Stimulated activated CD8-positive, alpha-beta memory T cell treated with anti-CD3 and anti-CD28 coated beads, Interleukin-15, amount 100 ng/mL, for 4 hours (primary cell): ENCODE data around the gene NEAT1.

Experiments
- DNase-seq, 2 donors: peaks; one replicate each; pipeline ENCODE4 v3.0.0-alpha.2; 2020; ENCODE audit warnings: low read depth in 2 of 2

Gene NEAT1

DNA sequence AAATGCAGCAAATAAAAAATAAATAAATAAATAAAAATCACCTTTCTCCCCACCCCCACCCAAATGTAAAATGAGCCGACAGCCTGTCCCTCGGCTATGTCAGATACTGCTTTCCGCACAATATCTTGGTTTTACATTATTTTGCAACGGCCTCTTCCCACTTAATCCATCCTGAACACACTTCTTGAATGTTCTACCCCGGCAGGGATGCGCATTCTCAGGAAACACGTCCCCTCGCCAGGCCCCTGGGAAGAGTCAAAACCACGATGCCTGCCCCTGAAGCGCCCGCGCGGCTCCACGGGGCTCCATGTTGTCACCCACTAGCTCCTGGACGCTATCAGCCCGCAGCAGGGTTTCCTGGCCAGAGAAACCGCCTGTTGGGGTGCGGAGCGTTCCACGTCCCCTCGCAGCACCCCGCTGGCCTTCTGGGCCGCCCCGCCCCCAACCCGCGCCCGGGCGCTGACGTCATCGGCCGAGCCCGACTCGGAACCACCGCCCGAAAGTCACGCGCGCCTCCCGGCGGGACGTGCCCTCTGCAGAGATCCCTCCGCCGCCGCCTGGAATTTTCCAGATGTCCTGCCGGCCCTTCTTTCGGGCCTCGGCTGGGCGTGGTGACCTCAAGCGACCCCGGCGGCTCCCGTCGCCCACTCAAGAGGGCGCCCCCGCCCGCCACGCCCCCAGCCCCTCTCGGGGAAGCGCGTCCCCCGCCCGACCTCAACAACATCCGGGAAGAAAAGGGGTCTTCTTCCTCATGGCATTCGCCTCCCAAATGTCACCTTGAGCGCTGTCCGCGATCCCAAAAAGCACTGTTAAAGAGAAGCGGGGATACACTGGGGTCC lies 585 bp upstream of the NEAT1 start:
- peak; percentile 84 to 87 for DNase-seq

DNA sequence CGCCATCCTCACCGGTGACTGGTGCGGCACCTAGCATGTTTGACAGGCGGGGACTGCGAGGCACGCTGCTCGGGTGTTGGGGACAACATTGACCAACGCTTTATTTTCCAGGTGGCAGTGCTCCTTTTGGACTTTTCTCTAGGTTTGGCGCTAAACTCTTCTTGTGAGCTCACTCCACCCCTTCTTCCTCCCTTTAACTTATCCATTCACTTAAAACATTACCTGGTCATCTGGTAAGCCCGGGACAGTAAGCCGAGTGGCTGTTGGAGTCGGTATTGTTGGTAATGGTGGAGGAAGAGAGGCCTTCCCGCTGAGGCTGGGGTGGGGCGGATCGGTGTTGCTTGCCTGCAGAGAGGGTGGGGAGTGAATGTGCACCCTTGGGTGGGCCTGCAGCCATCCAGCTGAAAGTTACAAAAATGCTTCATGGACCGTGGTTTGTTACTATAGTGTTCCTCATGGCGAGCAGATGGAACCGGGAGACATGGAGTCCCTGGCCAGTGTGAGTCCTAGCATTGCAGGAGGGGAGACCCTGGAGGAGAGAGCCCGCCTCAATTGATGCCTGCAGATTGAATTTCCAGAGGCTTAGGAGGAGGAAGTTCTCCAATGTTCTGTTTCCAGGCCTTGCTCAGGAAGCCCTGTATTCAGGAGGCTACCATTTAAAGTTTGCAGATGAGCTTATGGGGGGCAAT lies 1.1 kb downstream of the NEAT1 start:
- DNase-seq: no peak

DNA sequence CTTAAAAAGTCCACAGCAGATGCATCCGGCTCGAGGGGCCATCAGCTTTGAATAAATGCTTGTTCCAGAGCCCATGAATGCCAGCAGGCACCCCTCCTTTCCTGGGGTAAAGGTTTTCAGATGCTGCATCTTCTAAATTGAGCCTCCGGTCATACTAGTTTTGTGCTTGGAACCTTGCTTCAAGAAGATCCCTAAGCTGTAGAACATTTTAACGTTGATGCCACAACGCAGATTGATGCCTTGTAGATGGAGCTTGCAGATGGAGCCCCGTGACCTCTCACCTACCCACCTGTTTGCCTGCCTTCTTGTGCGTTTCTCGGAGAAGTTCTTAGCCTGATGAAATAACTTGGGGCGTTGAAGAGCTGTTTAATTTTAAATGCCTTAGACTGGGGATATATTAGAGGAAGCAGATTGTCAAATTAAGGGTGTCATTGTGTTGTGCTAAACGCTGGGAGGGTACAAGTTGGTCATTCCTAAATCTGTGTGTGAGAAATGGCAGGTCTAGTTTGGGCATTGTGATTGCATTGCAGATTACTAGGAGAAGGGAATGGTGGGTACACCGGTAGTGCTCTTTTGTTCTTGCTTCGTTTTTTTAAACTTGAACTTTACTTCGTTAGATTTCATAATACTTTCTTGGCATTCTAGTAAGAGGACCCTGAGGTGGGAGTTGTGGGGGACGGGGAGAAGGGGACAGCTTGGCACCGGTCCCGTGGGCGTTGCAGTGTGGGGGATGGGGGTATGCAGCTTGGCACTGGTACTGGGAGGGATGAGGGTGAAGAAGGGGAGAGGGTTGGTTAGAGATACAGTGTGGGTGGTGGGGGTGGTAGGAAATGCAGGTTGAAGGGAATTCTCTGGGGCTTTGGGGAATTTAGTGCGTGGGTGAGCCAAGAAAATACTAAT lies 1.9 kb downstream of the NEAT1 start:
- DNase-seq: no peak

DNA sequence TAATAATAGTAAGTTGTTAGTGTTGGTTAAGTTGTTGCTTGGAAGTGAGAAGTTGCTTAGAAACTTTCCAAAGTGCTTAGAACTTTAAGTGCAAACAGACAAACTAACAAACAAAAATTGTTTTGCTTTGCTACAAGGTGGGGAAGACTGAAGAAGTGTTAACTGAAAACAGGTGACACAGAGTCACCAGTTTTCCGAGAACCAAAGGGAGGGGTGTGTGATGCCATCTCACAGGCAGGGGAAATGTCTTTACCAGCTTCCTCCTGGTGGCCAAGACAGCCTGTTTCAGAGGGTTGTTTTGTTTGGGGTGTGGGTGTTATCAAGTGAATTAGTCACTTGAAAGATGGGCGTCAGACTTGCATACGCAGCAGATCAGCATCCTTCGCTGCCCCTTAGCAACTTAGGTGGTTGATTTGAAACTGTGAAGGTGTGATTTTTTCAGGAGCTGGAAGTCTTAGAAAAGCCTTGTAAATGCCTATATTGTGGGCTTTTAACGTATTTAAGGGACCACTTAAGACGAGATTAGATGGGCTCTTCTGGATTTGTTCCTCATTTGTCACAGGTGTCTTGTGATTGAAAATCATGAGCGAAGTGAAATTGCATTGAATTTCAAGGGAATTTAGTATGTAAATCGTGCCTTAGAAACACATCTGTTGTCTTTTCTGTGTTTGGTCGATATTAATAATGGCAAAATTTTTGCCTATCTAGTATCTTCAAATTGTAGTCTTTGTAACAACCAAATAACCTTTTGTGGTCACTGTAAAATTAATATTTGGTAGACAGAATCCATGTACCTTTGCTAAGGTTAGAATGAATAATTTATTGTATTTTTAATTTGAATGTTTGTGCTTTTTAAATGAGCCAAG lies 2.7 kb downstream of the NEAT1 start:
- peak; percentile 58 to 87 for DNase-seq

DNA sequence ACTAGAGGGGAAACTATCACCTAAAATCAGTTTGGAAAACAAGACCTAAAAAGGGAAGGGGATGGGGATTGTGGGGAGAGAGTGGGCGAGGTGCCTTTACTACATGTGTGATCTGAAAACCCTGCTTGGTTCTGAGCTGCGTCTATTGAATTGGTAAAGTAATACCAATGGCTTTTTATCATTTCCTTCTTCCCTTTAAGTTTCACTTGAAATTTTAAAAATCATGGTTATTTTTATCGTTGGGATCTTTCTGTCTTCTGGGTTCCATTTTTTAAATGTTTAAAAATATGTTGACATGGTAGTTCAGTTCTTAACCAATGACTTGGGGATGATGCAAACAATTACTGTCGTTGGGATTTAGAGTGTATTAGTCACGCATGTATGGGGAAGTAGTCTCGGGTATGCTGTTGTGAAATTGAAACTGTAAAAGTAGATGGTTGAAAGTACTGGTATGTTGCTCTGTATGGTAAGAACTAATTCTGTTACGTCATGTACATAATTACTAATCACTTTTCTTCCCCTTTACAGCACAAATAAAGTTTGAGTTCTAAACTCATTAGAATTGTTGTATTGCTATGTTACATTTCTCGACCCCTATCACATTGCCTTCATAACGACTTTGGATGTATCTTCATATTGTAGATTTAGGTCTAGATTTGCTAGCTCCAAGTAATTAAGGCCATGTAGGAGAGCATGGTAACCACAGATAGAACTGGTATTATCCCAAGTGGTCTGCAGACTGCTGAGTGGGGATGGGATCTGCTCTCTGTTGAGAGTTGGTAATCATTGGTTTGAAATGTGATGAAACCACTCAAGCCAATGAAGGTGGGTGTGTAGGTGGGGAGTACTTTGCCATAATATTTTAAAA lies 3.6 kb downstream of the NEAT1 start:
- no peak for DNase-seq

DNA sequence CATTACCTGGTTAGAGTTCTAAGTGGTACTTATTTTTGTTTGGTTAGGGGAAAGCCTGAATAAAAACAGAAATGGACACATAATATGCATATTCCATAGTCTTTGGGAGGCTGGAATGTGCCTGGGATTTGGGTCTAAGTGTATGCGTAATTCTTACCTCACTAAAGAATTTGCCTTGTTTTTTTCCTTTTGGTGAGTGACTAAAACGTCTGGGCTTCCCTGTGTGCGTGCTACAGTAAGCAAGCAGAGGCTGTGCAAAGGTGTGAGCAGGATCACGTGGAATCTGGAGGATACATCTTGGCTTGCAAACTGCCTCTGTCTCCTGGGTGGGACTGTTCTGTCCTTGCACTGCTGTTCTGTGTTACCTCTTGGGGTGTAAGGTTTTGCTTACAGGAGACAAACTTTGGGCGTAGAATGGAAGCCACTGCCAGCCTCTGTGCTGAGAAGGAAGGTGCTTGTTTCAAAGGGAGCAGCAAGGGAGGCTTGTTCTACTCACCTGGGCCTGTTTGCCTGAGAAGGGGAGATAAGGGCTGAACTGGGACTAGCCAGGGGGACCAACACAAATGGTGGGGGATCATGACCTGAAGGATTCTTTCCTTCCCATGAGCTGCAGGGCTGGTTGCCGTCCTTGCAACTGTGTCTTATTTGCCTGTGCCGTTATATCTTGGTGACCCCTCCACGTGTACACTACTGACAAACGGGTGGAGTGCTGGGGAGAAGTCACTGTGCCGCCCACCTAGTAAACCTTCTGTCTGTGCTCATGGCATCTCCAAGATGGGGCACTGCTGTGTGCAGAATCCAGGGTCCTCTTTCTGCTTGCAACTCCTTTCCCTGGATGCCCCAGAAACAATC lies 4.5 kb downstream of the NEAT1 start:
- DNase-seq: no peak

DNA sequence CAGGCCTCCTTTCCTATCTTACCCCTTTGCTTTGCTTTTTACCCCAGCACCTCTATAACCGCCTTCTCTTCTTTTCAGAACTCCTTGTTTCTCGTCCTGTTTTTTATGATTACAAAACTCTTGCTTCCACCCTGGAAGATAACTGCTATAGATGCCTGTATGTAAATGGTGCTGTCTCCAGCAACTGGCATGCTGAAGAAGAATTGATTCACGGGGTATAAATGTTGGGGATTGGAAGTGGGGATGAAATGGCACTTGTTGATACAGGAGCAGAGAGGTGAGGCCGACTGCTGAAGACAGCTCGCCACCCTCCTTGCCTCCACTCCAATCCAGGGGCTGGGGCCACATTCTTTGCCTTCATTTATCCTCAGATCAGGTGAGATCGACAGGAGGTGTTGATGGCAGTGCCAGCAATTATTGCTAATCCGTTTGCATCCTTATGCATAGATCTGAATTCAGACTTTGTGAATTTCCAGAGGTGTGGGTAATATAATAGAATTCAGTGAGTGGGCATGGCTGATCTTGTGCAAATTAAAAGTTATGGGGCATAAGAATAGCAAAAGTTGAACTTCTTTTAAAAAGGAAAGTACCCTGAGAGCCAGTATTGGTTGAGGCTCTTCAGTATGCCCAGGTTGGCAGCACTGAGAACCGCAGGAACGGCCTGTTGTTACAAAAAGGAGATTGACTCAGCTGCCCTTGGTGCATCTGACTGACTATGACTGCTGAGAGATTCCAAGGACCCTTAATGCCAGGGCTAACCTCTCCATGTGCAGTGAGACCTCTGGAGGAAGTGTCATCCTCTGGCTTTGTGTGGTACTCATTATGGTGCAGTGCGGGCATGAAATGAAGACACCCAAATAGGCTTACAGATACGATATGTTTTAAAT lies 5.3 kb downstream of the NEAT1 start:
- no peak for DNase-seq

DNA sequence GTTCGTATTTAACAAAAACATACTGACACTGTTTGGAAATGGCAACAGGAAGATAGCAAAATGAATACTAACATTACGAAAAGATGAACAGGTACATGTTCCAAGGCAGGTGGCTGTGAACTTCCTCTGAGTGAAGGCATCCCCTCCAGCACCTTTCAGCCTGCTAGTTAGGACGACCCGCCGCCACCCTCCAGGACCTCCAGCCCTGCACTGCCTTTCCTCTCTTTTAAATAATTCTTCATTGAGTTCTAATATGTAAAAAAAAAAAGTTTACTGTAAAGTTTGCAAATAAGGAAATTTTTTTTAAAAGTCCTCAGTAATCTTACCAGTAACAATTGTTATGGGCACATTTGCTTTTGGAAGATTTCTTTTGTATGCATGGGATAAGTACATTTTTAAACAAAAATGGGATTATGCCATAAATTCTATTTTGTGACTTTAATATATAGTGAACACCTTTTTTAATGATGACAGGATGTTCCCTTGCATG lies 6.0 kb downstream of the NEAT1 start:
- DNase-seq: no peak

DNA sequence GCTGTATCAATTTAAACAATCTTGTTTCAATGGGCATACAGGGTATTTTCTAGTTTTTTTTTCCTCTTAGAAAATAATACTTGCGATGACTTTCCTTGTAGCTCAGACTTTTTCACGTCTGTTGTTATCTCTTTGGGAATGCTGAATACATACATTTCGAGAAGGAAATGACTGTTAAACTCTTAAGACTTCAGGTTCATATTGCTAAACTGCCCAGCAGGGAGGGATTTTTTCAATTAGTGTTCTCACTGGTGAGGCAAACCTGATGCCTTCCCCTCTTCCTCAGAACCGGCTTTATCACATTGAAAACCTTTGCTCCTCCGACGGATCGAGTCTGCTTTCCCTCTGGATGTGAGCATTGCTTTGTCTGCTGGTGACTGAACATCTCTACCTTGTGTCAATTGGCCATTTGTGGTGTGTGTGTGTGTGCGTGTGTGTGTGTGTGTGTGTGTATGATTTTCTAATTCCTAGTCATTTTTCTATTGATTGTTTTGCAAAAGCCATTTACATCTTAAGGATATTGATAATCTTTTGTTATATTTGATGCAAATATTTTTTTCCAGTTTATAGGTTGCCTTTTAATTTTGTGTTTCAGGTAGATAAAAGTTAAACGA lies 6.6 kb downstream of the NEAT1 start:
- no peak for DNase-seq

DNA sequence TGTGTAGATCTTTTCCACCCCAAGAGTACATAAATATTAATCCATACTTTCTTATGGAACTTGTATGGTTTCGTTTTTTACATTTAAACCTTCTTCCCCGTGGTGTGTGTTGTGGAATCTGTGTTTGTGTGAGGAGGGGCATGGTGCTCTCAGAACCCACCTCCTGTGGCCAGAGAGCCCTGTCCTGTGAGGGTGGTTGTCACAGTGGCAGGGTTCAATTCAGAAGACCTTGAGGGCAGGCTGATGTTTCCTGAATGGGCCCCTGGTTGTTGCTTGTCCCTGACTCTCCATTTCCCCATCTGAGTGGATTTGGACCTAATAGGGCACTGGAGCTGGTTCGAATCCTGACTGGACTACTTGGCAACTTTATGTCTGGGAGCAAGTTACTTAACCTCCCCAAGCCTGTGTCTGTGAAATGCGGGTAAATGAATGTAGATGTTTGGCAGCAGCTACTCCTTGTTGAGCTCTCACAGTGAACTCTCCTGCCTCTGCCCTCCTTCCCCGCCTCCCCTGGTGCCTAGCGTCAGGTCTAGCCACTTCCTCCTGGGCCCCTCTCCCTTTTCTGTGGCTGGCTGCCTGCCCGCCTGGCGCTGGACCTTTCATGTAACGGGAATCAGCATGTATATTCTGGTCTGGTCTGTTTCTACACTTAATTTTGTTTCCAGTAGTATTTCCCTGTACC lies 7.3 kb downstream of the NEAT1 start:
- DNase-seq: no peak

DNA sequence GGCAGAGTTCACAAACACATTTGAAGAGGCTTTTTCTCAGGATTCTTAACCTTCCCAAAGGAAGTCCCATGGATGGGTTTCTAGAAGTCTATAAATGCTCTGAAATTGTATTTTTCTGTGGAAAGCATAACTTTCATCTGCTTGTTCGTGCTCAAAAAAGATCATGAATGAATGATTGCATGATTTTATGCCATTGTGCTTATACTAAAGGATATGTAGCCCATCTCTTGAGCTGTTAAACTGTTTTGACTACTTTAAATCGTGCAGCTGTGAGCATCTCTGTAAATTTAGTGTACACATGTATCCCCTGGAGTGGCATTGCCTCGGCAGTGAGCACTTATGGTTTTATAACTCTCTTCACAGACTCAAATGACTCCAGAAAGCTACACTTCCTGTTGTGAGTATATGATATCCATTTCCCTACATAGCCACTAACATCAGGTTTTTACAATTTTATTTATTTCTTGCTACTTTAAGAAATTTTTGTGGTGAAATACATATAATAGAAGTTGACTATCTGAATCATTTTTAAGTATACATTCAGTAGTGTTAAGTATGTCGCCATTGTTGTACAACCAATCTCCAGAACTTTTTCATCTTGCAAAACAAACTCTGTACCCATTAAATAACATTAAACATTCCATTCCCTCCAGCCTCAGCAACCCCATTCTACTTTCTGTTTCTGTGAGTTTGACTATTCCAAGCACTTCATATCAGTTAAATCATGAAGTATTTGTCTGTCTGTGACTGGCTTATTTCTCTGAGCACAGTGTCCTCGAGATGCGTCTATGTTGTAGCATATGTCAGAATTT lies 8.0 kb downstream of the NEAT1 start:
- DNase-seq: no peak

DNA sequence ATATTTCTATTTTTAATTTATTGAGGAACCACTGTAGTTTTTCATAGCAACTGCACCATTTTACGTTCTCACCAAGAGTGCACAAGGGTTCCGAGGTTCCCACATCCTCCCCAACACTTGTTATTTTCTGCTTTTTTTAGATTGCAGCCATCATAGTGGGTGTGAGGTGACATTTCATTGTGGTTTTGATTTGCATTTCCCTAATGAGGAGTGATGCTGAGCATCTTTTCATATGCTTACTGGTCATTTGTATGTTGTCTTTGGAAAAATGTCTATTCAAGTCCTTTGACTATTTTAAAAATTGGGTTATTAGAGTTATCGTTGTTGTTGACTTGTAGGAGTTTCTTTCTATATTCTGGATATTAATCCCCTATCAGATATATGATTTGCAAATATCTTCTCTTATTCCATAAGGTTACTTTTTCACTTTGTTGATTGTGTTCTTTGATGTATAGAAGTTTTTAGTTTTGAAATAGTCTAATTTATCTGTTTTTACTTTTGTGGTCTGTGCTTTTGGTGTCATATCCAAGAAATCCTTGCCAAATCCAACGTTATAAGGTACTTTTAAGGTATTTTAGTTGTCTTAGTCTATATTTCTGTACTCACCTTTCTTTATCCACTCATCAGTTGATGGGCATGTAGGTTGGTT lies 9.0 kb downstream of the NEAT1 start:
- no peak for DNase-seq

DNA sequence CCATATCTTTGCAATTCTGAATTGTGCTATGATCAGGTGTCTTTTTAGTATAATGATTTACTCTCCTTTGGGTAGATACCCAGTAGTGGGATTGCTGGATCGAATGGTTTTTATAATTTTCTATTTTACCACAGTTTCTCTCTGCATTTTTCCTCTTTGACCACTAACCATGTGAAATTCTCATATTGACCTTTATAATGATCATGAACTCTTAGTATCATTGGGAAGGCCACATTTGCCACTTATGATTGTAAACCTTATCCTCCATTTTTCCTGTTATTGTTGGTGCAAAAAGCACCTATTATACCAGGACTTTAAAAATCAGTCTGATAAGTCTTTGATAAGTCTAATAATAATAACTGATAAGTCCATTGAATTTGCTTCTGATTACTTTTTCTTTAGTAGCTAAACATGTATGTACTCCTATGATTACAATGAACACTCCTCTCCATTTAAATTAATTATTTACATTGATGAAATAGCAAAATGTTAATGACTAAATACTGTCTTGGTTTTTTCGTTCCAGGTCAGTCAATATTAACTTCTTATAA lies 9.6 kb downstream of the NEAT1 start:
- no peak for DNase-seq

DNA sequence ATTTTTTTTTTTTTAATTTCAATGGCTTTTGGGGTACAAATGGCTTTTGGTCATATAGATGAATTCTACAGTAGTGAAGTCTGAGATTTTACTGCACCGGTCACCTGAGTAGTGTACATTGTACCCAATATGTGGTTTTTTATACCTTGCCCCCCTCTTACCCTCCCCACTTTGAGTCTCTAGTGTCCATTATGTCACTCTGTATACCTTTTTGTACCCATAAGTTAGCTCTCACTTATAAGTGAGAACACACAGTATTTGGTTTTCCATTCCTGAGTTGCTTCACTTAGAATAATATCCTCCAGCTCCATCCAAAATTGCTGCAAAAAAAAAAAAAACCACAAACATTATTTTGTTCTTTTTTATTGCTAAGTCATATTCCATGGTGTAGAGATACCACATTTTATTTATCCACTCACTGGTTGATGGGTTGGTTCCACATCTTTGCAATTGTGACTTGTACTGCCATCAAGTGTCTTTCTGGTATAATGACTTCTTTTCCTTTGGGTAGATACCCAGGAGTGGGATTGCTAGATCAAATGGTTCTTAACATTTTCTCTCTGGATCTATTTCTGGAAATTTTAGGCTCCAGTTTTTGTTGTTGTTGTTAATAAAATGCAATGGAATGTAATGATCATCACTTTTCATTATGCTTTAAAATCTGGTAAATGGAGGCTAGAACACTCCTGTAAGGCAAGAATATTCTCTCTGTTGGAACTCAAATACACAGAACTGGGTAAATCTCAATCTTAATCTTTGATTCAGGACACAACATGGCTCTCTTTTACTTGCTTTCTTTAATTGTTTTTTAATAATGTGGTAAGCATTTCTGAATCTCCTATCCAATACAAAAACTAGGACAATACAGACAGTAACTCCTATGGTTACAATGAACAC lies 10.3 kb downstream of the NEAT1 start:
- no peak for DNase-seq
